T-helper 17 cell (primary cell): ENCODE measurements around the gene RACK1. TPM values are rescaled to one million over a fixed set of nuclear protein-coding genes. Genes with fewer than 3 reads are reported as not detected.
A peak's percentile ranks its signal among the peaks of the same experiment; 100 is the strongest.

Experiments
- ATAC-seq: fragments of 150-1000 bp; cut with Tn5 transposase; 2 replicates; pipeline ENCODE4 v1.10.0; 2021; ENCODE audit warnings: mild to moderate bottlenecking, moderate library complexity
- DNase-seq, 3 donors: peaks; one replicate each; pipeline versions ENCODE4 v3.0.0 to v3.0.0-alpha.2; 2020 to 2021
- H3K9me3 ChIP-seq: one replicate; pipeline ENCODE4 v1.7.0; 2013; ENCODE audit warnings: low read length, mild to moderate bottlenecking; ENCODE audit not compliant: control insufficient read depth, poor library complexity, severe bottlenecking
- H3K27ac Mint-ChIP-seq: one replicate; pipeline ENCODE4 v1.8.0; 2022; ENCODE audit warnings: mild to moderate bottlenecking, moderate library complexity, mixed read lengths
- H3K27me3 Mint-ChIP-seq: one replicate; pipeline ENCODE4 v1.8.0; 2022; ENCODE audit warnings: mixed read lengths
- H3K36me3 Mint-ChIP-seq: one replicate; pipeline ENCODE4 v1.8.0; 2022; ENCODE audit warnings: low read depth, mixed read lengths
- H3K4me1 Mint-ChIP-seq: one replicate; pipeline ENCODE4 v1.8.0; 2022; ENCODE audit warnings: mild to moderate bottlenecking, mixed read lengths
- H3K4me3 Mint-ChIP-seq: one replicate; pipeline ENCODE4 v1.8.0; 2022; ENCODE audit warnings: mild to moderate bottlenecking, moderate library complexity, mixed read lengths
- total RNA-seq, 4 donors: library from RNA in 2 of 4; stranded (reverse) in 2 of 4; gene quantifications; one replicate each; pipeline ENCODE4 v1.2.3 and lab custom pipeline; 2022 to 2026

RACK1 gene
- total RNA-seq, 2 donors from 2014 or later, result 2,138 to 2,163 TPM

- H3K36me3 Mint-ChIP-seq, result peaks cover 15% of the 10 kb centered on the region
- H3K4me3 Mint-ChIP-seq, result no peak overlapping the region
- peak overlapping the region; percentile 78 for H3K27ac Mint-ChIP-seq
Observed at GRCh38 chr5:181234455-181235306, 9.0 kb downstream of the RACK1 start.

GRCh38 chr5:181233801-181234454, 9.8 kb downstream of the RACK1 start:
- no peak for DNase-seq
- peak overlapping the region; percentile 81 for H3K27ac Mint-ChIP-seq
- H3K4me3 Mint-ChIP-seq, result no peak overlapping the region
- H3K27me3 Mint-ChIP-seq, result no peaks in the 10 kb centered on the region
- peak; percentile 10 for ATAC-seq
- no peaks in the 10 kb centered on the region for H3K9me3 ChIP-seq
- peaks cover 17% of the 10 kb centered on the region for H3K36me3 Mint-ChIP-seq
- peaks cover 30% of the 10 kb centered on the region for H3K4me1 Mint-ChIP-seq

More at GRCh38 chr5:181234455-181235306, 9.0 kb downstream of the RACK1 start:
- Mint-ChIP-seq H3K4me1 (peaks cover 25% of the 10 kb centered on the region), H3K27me3 (no peaks in the 10 kb centered on the region)
- peak; percentile 22 for ATAC-seq
- DNase-seq, result no peak
- no peaks in the 10 kb centered on the region for H3K9me3 ChIP-seq

DNA sequence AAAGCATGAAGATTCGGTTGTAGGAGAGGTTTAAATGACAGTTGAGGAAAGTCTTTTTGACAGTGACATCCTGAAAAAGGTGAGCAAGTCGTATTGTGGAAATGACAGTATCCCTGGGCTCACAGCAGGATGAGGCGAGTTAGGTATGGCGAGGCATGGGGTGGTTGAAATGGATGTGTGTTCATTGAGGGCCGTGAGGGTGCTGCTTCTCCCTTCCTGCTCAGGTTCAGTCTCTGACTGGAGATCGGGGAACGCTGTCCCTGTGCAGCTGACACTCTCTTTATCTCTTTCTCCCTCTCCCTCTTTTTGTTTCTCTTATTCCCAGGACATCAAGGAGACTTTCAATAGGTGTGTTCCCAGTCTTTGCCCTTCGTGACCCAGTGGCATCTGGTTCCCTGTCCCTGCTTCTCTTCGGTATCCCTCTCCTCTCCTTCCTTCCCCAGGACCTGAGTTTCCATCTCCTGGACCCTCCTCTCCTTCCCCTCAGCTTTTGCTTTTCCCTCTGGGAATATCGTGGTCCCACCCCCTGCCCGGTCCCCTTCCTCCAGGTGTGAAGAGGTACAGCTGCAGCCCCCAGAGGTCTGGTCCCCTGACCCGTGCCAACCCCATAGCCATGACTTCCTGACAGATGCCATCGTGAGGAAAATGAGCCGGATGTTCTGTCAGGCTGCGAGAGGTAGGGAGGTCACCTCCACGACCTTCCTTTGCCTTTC, 10.5 kb downstream of the RACK1 start:
- no peak for DNase-seq
- H3K4me3 Mint-ChIP-seq, result no peak overlapping the region
- no peak for ATAC-seq
- peaks cover 15% of the 10 kb centered on the region for H3K36me3 Mint-ChIP-seq
- H3K27ac Mint-ChIP-seq, result peak overlapping the region; percentile 81
- H3K9me3 ChIP-seq, result no peaks in the 10 kb centered on the region
- no peaks in the 10 kb centered on the region for H3K27me3 Mint-ChIP-seq
- H3K4me1 Mint-ChIP-seq, result peaks cover 26% of the 10 kb centered on the region

DNA sequence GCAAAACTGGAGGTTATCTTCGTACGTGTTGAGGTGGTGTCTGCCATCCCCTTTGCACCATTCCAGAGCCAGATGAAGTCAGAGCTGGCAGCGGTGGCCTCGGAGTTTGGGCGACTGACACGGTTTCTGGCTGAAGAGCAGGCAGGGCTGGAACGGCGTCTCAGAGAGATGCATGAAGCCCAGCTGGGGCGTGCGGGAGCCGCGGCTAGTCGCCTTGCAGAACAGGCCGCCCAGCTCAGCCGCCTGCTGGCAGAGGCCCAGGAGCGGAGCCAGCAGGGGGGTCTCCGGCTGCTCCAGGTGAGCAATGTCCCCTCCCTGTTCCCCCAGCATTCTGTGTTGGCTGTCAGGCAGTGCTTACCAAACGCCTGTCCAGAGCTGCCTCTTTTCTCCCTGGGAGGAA, 11.1 kb downstream of the RACK1 start:
- Mint-ChIP-seq H3K4me3 (no peak overlapping the region), H3K27ac (no peak overlapping the region), H3K36me3 (peaks cover 11% of the 10 kb centered on the region), H3K27me3 (no peaks in the 10 kb centered on the region), H3K4me1 (peaks cover 22% of the 10 kb centered on the region)
- H3K9me3 ChIP-seq, result no peaks in the 10 kb centered on the region
- ATAC-seq, result no peak
- DNase-seq, result no peak

- H3K4me1 Mint-ChIP-seq, result peaks cover 24% of the 10 kb centered on the region
- no peaks in the 10 kb centered on the region for H3K9me3 ChIP-seq
- H3K36me3 Mint-ChIP-seq, result peaks cover 11% of the 10 kb centered on the region
- H3K27me3 Mint-ChIP-seq, result no peaks in the 10 kb centered on the region
- H3K27ac Mint-ChIP-seq, result no peak overlapping the region
- ATAC-seq (no peak), DNase-seq (no peak)
- no peak overlapping the region for H3K4me3 Mint-ChIP-seq
Observed at GRCh38 chr5:181231432-181231831, 12.3 kb downstream of the RACK1 start.

GRCh38 chr5:181230551-181230950, 13.2 kb downstream of the RACK1 start:
- no peaks in the 10 kb centered on the region for H3K9me3 ChIP-seq
- ATAC-seq (no peak), DNase-seq (no peak)
- Mint-ChIP-seq H3K27me3 (no peaks in the 10 kb centered on the region), H3K4me3 (no peak overlapping the region), H3K27ac (no peak overlapping the region), H3K36me3 (peaks cover 11% of the 10 kb centered on the region), H3K4me1 (peaks cover 27% of the 10 kb centered on the region)

- Mint-ChIP-seq H3K4me1 (peaks cover 29% of the 10 kb centered on the region), H3K36me3 (peaks cover 9% of the 10 kb centered on the region), H3K27ac (peak overlapping the region; percentile 84), H3K27me3 (no peaks in the 10 kb centered on the region), H3K4me3 (no peak overlapping the region)
- no peaks in the 10 kb centered on the region for H3K9me3 ChIP-seq
- DNase-seq, result no peak
- no peak for ATAC-seq
Observed at GRCh38 chr5:181229996-181230395, 13.7 kb downstream of the RACK1 start.

GRCh38 chr5:181224390-181225229, 19.1 kb downstream of the RACK1 start:
- peaks cover 11% of the 10 kb centered on the region for H3K27me3 Mint-ChIP-seq
- H3K9me3 ChIP-seq, result no peaks in the 10 kb centered on the region
- peaks cover 6% of the 10 kb centered on the region for H3K36me3 Mint-ChIP-seq
- H3K4me3 Mint-ChIP-seq, result peak overlapping the region; percentile 95
- H3K4me1 Mint-ChIP-seq, result peaks cover 50% of the 10 kb centered on the region
- DNase-seq, result peak in 2 of 3 donors; percentile 38 to 45
- no peak for ATAC-seq
- H3K27ac Mint-ChIP-seq, result peak overlapping the region; percentile 99

GRCh38 chr5:181223729-181224389, 19.8 kb downstream of the RACK1 start:
- peaks cover 46% of the 10 kb centered on the region for H3K4me1 Mint-ChIP-seq
- peak; percentile 1 for ATAC-seq

DNA sequence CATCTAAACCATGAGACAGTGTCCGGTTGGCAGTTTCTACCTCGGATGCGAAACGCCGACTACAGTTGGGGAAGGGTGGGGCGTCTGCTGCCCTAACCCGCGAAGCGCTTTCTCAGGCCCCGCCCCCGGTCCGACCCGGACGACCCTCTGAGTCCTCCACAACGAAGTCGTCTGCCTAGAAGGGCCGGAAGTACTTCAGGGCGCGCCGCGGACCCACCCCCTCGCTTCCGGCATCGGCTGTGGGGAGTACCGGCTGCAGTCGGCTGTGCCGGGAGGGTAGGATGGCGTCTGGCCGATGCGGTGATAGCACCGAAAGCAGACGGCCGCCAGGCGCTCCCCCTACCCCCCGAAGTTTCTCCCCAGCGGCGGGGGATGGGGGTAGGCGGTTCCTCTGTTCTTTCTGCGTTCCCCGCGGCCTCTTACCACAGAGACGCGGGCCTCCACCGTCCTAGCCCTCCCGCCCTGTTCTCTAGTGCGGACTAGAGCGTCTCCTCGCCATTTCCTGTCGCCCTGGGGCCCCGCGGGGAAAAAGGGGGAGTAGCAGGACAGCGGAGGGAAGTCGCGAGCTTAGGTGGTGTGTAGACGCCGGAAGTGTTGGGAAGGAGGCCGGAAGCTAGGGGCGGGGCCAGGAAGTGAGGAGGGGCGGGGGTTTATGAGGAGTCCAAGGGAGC, 20.5 kb downstream of the RACK1 start, which contains the start of gene TRIM41:
Gene TRIM41, plus strand, starts transcription at position 224 of the 671 bp plus-strand sequence. CDS start 719 bp downstream, outside the sequence.
- H3K36me3 Mint-ChIP-seq, result peaks cover 4% of the 10 kb centered on the region
- H3K4me3 Mint-ChIP-seq, result peak within 1 kb of the TSS; percentile 95
- H3K4me1 Mint-ChIP-seq, result peaks cover 49% of the 10 kb centered on the region
- H3K27me3 Mint-ChIP-seq, result peaks cover 12% of the 10 kb centered on the region
- H3K9me3 ChIP-seq, result no peaks in the 10 kb centered on the region
- H3K27ac Mint-ChIP-seq, result peak within 1 kb of the TSS; percentile 99
- DNase-seq (peak; percentile 92 to 93 (median 93)), ATAC-seq (peak; percentile 75)

More at GRCh38 chr5:181223729-181224389, 19.8 kb downstream of the RACK1 start:
- H3K9me3 ChIP-seq, result no peaks in the 10 kb centered on the region
- peaks cover 11% of the 10 kb centered on the region for H3K27me3 Mint-ChIP-seq
- H3K36me3 Mint-ChIP-seq, result peaks cover 4% of the 10 kb centered on the region
- peak overlapping the region; percentile 99 for H3K27ac Mint-ChIP-seq
- peak overlapping the region; percentile 95 for H3K4me3 Mint-ChIP-seq
- no peak for DNase-seq

- Mint-ChIP-seq H3K4me1 (peaks cover 55% of the 10 kb centered on the region), H3K4me3 (peak overlapping the region; percentile 95), H3K27me3 (peaks cover 17% of the 10 kb centered on the region), H3K27ac (peak overlapping the region; percentile 99), H3K36me3 (peaks cover 4% of the 10 kb centered on the region)
- H3K9me3 ChIP-seq, result no peaks in the 10 kb centered on the region
- no peak for DNase-seq
- ATAC-seq, result peak; percentile 6
Observed at GRCh38 chr5:181222630-181223057, 21.1 kb downstream of the RACK1 start.
